NCI-H345 treated with DMSO at 0.1 percent for 48 hours (cell line): ENCODE data around the gene CELA2A.
"Not testable (repeated sequence)": the region's sequence is repeated elsewhere in the genome, so short reads cannot be mapped to it uniquely, and the experiment has no call there.

Source experiments
- DNase-seq: peaks from one replicate; lab custom pipeline; 2025; ENCODE audit not compliant: unreplicated experiment; lab: John Stamatoyannopoulos, UW

Gene CELA2A

DNA sequence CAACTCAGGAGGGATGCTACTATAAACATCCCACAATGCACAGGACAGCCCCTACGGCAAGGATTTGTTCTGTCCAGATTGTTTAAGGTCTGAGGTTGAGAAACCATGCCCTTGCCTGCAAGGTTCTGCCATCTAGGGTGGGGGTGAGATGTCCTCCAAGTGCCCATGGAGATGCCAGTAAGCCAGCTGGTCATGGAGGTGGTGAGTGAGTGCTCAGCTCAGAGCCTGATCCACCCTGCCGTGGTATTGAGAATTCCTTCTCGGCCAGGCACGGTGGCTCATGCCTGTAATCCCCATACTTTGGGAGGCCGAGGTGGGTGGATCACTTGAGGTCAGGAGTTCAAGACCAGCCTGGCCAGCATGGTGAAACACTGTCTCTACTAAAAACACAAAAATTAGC is 31.6 kb upstream of the CELA2A start:
- DNase-seq: no peak

DNA sequence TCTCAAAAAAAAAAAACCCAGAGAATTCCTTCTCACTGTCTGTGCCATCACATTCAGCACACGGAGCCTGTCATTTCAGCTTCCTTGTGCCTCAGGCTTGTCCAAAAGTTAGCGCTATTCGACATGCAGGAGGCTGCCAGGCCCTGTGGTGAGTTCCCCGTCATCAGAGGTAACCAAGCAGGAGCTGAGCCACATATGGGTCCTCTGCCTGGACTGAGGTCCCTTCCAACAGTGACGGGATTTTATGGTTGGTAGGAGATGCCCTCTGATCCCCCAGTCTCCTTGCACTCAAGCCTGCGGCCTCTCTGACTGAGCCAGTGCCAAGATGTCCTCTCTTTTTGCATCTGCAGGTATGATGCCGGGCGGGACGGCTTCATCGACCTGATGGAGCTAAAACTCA is 31.0 kb upstream of the CELA2A start:
- no peak for DNase-seq

DNA sequence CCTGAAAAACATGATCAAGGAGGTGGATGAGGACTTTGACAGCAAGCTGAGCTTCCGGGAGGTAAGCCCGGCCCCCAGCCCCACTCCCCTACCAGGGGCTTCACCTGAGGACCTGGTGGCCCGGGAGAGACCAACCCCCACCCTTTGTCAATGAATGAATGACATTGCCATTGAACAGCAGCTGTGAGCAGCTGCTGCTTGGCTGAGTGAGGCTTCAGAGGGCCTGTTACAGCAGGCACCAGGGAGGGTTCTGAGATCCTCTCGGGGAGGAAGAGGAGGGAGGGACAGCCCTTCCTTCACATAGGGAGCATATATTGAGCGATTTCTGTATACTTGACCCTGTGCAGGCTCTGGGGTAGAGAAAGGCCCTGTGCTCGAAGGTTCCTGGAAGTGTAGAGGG is 30.6 kb upstream of the CELA2A start:
- no peak for DNase-seq

DNA sequence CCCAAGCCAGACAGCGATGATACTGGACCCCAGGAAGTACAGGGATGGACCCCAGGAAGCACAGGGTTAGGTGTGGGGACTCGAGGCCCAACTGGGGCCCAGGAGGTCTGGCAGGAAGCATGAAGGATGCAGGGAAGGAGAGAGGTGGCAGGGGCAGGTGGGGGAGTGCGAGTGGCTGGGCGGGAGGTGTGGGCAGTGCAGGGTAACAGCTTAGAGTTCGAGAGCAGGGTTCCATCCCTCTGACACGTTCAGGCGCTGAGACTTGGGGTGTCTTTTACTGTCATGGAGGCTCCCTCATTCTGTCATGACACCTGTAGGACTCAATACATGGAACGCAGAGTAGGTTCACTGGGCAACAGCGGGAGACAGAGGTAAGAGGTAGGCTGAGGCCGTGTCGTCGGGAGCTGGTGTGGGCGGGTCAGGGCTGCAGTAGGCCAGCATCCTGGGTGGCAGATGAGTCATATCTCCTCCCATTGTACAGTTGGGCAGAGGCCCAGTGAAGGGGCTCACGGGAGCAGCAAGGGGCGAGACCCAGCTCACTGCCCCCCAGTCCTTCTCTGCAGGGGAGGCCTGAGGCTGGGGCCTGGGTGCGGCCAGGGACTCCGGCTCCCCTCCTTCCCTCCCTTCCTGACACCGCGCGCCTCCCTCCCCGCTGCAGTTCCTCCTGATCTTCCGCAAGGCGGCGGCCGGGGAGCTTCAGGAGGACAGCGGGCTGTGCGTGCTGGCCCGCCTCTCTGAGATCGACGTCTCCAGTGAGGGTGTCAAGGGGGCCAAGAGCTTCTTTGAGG is 29.8 kb upstream of the CELA2A start:
- DNase-seq: no peak

DNA sequence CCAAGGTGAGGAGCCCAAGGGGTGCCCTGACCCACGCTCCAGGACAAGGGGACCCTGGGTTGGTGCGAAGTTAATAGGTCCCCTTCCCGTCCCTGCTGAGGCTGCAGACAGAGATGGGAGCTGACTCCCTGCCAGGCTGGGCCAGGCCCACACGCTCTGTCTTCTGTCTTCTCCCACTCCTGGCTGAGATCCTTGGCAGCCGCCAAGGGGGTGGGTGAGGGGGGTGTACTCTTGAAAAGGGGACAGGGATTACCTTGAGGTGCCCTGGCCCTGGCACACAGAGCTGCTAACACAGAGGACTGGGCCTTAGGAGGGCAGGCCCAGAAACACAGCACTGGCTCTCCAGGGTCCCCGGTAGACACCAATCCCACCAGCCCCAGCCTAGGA is 29.3 kb upstream of the CELA2A start:
- DNase-seq: no peak

DNA sequence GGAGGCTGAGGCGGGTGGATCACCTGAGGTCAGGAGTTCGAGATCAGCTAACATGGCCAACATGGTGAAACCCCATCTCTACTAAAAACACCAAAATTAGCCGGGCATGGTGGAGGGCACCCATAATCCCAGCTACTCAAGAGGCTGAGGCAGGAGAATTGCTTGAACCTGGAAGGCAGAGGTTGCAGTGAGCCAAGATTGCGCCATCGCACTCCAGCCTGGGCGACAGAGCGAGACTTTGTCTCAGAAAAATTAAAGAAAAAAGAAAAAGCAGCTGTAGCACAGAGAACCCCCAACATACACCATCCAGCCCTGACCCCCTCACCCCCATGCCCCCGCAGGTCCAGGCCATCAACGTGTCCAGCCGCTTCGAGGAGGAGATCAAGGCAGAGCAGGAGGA is 28.3 kb upstream of the CELA2A start:
- not testable (repeated sequence) for DNase-seq

DNA sequence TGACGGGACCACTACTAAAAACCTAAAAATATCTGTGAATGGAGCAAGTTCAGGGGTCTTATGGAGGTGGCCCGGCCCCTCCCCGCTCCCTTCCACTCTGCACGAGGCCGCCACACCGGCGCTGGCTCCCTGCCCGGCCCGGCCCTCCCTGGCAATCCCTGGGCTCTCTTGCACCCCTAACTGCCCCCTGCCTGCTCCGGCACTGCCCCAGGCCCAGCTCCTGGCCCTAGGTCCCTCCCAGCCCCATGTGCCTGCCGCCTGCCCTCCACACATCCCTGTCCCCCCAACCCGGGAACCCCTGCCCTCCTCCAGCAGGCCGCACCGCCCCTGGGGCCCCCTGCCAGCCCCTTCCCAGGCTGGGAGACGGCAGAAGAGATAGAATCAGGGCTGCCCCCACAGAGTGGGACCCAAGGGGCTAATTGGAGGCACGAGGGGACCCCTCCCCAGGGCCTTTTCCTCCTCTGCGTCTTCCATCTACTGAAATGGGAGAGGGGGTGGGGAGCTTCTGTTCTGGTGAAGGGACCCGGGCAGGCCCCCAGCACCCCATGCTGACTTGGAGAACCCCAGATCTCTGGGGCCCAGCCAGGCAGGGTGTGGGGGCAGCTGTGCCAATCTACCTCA is 27.6 kb upstream of the CELA2A start:
- DNase-seq: no peak

DNA sequence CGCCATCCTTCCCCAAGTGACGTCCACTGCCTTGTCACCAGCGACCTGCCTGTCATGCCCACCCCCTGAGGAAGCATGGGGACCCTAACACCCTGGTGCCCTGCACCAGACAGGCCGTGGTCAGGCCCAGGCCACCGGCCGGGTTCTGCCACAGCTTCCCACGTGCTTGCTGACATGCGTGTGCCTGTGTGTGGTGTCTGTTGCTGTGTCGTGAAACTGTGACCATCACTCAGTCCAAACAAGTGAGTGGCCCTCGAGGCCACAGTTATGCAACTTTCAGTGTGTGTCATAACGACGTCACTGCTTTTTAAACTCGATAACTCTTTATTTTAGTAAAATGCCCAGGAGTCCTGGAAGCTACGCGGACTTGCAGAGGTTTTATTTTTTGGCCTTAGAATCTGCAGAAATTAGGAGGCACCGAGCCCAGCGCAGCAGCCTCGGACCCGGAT is 26.8 kb upstream of the CELA2A start:
- DNase-seq: no peak

DNA sequence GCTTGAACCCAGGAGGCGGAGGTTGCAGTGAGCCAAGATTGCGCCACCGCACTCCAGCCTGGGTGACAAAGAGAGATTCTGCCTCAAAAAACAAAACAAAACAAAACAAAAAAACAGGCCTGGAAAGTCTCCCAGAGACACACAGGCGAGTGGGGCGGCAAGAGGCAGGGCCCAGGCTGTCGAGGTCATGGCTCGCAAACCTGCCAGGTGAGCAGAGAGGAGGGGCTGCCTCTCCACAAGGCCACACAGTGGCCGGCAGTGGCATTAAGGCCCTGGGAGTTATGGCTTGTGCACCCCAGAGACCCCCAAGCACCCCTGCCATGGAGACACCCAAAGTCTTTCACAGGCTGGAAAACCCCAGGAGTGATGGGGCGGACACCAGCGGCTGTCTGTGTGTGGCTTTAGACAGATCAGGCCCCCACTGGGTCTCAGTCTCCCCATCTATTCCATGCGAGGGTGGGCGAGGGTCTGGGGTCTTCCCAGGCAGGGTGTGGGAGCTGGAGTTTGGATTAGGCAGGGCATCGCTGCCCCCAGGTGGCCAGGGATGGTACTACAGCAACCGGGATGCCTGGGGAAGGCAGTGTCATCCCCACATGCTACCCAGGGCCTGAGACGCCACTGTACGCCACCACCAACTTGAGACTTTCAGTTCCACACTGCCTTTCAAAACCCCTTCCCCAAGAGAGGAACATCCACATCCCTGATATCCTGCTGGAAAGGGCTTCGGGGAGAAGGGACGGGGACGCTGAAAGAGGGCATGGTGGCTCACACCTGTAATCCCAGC is 25.6 kb upstream of the CELA2A start:
- DNase-seq: peak; percentile 20

DNA sequence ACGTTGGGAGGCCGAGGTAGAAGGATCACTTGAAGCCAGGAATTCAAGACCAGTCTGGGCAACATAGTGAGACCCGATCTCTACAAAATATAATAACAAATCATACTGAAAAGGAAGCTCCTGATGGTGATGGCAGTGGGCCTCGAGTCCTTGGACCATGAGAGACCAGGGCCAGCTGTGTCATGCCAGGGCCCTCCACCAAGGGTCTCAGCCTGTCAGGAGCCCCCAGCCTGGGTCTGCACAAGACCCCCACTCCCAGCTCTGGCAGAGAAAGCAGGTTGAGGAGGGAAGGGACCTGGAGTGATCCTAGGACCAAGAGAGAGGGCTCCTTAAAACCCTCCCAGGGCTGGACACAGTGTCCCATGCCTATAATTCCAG is 25.0 kb upstream of the CELA2A start:
- no peak for DNase-seq

DNA sequence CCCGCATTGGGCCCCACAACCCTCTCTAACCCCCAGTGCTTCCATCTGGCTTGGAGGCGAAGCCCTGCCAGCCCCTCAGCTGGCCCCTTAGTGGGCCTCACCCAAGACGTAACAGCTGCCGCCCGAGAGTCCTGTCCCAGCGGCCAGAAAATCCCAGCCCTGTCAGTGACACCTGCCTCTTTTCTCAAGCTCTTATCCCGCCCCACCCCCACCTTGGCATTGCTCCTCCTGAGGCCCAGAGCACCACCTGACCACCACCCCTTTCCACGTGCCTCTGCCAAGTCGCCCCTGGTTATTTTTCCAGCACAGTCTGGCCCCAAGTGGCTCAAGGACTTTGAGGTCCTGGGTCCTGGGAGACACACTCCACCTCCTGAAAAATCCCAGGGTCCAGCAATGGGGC is 24.2 kb upstream of the CELA2A start:
- no peak for DNase-seq

DNA sequence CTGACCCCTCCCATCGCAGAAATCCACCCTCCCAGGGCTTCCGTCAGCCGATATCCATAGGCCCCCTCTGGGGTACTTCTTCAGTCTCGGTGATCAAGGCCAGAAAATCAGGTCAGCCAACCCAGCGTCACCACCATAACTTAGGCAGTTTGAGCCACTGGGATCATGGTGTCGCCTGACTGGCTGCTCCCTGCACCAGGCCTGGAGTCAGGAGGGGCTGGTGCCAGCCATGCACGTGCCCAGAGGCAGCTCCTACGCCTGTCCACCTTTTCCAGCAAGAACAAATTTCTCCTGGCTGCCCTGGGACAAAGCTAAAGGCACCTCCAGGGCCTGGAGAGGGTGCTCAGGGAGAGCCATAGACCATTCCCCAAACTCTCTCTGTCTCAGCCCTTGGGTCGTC is 23.1 kb upstream of the CELA2A start:
- DNase-seq: no peak

DNA sequence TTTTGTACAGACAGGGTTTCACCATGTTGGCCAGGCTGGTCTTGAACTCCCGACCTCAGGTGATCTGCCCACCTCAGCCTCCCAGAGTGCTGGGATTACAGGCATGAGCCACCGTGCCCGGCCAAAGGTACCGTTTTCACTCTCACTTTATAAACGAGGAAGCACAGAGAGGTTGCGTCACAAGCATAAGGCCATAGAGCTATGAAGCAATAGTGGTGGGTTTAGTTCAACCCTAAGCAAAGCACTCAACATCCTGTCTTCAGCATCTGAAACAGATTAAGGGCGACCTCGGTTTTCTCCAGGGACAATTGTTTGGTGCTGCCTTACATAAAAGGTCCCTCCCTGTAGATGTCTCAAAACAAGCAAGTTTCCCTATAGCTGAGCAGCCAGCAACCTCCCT is 21.8 kb upstream of the CELA2A start:
- DNase-seq: not testable (repeated sequence)

DNA sequence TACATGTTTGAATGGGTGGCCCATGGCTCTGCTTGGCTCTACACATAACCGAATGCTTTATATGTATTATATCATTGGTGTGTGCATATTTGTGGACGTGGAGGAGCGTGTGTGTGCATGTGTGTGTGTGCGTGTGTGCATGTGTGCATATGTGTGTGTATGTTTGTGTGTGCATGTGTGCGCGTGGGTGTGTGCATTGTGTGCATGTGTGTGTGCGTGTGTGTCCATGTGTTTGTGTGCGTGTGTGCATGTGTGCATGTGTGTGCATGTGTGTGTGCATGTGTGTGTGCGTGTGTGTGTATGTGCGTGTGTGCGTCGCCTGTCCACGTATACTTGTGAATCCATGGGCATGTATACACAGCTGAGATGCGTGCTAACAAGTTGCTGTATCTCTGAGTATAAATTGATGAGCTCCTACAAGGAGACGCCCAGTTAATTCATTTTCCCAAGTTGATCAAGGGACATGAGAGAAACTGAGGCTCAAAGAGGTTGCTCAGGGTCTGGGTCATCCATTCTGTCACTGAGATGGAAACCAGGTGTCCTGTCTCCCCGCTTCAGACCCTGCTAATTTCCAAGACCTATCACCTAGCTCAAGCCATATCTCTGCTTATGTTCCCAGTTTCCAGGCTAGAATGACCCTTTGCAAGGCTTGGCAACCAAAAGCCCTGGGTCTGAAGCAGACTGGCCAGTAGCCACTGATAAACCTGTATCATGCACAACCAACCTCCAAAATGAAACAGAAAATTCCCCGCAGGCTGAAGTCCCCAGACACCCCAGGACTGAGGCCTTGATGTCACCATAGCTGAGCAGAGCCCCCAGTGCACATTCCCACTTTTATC is 21.1 kb upstream of the CELA2A start:
- DNase-seq: no peak

DNA sequence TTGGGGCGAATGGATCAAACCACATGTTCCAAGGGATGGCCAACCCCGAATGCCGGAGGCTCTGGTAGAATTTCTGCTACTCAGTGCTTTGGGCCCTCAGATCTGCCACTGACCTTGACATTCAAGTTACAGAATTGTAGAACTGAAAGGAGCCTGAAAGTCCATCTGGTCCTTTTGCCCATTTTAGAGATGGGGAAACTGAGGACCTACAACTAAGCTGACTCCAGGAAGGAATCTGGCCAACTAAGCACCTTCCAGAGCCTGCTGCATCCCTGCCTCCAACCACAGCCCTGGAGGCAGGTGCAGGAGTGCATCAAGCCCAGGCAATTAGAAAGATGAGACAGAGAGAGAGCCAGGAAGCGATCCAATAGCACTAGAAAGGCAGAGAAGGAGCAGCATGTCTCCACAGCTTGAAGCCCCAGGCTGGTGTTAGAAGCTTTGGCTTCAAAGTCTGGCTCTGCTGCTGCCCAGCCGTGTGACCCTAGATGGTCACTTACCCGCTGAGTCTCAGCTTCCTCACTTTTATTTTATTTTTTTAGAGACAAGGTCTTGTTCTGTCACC is 19.6 kb upstream of the CELA2A start:
- no peak for DNase-seq

DNA sequence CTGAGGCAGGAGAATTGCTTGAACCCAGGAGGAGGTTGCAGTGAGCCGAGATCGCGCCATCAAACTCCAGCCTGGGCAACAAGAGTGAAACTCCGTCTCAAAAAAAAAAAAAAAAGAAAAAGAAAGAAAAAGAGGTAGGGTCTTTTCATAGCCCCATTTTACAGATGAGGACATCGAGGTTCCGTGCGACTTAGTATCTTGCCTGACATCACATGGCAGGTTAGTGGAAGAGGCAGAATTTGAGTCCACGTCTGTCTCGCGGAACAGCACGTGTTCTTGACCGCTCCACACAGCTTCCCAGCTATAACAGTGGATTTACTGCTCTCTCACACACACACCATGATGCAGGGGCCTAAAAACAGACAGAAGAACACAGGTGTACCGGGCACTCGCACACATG is 17.2 kb upstream of the CELA2A start:
- no peak for DNase-seq

DNA sequence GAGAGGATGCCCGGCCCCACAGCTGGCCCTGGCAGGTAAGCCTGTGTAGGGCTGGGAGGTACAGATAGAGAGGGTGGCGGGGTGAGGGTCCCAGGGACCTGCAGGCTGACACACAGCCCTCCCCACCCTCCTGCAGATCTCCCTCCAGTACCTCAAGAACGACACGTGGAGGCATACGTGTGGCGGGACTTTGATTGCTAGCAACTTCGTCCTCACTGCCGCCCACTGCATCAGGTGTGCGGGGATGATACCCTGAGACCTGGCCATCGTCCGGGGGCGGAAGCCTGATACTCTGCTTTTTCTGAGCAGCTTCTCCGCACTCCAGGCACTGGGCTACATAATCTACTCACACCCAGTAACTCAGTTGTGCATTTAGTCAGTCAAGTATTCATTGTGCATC is 16.2 kb upstream of the CELA2A start:
- no peak for DNase-seq

DNA sequence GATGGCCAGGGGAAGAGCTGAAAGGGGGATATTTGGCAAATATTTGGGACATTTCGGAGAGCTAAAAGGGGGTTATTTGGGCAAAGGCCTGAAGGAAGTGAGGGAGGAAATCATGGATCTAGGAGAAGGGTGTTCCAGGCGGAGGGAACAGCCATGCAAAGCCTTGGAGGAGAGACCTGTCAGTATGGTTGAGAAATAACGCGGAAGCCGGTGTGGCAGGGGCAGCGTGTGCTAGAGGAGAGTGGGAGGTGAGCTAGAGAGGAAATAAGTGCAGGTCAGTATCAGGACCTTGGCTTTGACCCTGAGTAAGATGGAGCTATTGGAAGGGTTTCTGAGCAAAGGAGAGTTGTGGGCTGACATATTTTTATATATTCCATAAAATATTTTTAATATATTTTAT is 15.3 kb upstream of the CELA2A start:
- no peak for DNase-seq

DNA sequence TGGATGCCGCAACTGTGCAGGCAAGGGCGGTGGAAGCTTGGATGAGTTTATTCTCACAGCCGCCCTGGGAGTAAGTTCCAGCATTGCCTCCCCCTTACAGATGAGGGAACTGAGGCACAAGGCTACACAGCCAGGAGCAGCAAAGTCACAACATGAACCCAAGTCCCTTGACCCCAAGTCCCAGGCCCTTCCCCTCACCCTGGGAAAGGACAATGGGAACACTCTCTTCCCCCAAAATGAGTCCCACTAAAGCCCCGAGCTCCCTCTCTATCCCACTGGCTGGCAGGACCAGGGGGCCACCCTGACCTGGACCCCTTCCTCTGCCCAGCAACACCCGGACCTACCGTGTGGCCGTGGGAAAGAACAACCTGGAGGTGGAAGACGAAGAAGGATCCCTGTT is 14.4 kb upstream of the CELA2A start:
- no peak for DNase-seq

DNA sequence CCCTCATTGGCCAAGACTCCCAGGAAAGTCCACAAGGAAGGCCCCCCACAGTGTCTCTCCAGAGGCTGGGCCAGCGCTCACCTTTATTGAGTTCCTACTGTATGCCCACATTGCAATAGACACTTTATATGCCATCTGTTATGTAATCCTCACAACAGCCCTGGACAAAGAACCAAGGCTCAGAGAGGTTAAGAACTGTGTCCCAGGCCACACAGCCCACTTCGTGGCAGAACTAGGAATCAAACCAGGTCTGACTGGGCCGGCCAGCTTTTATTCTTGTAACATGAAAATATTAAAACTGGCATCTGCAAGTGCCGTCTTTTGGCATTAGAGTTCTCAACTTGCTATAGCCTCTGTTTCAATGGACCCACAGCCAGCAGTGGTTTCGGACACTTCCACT is 13.8 kb upstream of the CELA2A start:
- DNase-seq: no peak

DNA sequence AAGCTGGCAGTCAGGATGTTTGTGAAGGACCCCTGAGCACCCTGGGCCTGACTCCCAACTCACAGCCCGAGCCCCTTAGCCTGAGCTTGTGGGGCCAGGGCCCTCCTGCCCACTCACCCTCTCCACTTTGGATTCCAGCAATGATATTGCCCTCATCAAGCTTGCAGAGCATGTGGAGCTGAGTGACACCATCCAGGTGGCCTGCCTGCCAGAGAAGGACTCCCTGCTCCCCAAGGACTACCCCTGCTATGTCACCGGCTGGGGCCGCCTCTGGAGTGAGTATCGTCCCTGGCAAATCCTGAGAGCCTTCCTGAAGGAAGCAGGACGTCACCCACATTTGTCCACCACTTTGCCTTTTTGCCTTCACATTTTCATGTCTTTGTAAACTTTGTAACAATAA is 13.3 kb upstream of the CELA2A start:
- DNase-seq: no peak
